H1 (cell line): ENCODE results near the gene MAGOH. TPM values are rescaled to one million over a fixed set of nuclear protein-coding genes. Genes with fewer than 3 reads are reported as not detected.

Source experiments
- CTCF ChIA-PET: fragments of 300-600 bp; sonication (Branson Sonifier 250); formaldehyde crosslinking; loops from one replicate; lab custom pipeline; 2021; ENCODE audit not compliant: partially characterized antibody; lab: Charles Lee
- POLR2A ChIA-PET: fragments of 300-600 bp; sonication (Branson Sonifier 250); formaldehyde crosslinking; loops from one replicate; lab custom pipeline; 2021; ENCODE audit warnings: inconsistent platforms; ENCODE audit not compliant: partially characterized antibody; lab: Charles Lee
- DNase-seq, 2 experiments: peaks; one replicate each; pipeline versions ENCODE4 v3.0.0 to v3.0.0-alpha.2; 2010 to 2022; ENCODE audit warnings: low spot score in 2 of 2, low read depth in 1 of 2, mixed read lengths in 1 of 2
- FAIRE-seq: peaks from 2 replicates; lab custom pipeline; 2011; peaks lifted over from hg19 to GRCh38; lab: Jason Lieb, UNC
- H2AFZ ChIP-seq: 2 replicates; pipeline ENCODE4 v1.8.1; 2012; ENCODE audit warnings: low read length, inconsistent platforms
- H2AK5ac ChIP-seq: 2 replicates; pipeline ENCODE4 v1.6.1; 2013; ENCODE audit warnings: low read depth, low read length
- H2BK120ac ChIP-seq: replicated peaks from 2 replicates; pipeline ENCODE3; 2013; ENCODE audit warnings: low read depth, low read length, inconsistent platforms
- H2BK12ac ChIP-seq: 2 replicates; pipeline ENCODE4 v1.6.1; 2013; ENCODE audit warnings: low read depth, low read length
- H2BK15ac ChIP-seq: 2 replicates; pipeline ENCODE4 v1.6.1; 2013; ENCODE audit warnings: low read length
- H2BK20ac ChIP-seq: 2 replicates; pipeline ENCODE4 v1.6.1; 2013; ENCODE audit warnings: low read length
- H2BK5ac ChIP-seq: 2 replicates; pipeline ENCODE4 v1.6.1; 2013; ENCODE audit warnings: low read depth, low read length
- H3K14ac ChIP-seq: 2 replicates; pipeline ENCODE4 v1.6.1; 2013; ENCODE audit warnings: inconsistent platforms; ENCODE audit not compliant: insufficient read length
- H3K18ac ChIP-seq: 2 replicates; pipeline ENCODE4 v1.6.1; 2013; ENCODE audit warnings: low read length; ENCODE audit errors: extremely low read depth
- H3K23ac ChIP-seq: 2 replicates; pipeline ENCODE4 v1.6.1; 2013; ENCODE audit warnings: inconsistent platforms; ENCODE audit not compliant: insufficient read length
- H3K23me2 ChIP-seq: 2 replicates; pipeline ENCODE4 v1.6.1; 2013; ENCODE audit warnings: low read depth, low read length
- H3K27ac ChIP-seq: 2 replicates; pipeline ENCODE4 v1.6.1; 2011; ENCODE audit warnings: low read depth, low read length, inconsistent platforms
- H3K27me3 ChIP-seq, 4 experiments: replicated peaks in 1 of 4; 1 replicate in 1 of 4; 2 replicates in 3 of 4; pipeline versions ENCODE4 v1.6.1 to v1.8.1; 2011 to 2013; ENCODE audit warnings: low read length in 3 of 4, mild to moderate bottlenecking in 3 of 4, inconsistent platforms in 2 of 4, mixed read lengths in 2 of 4, moderate library complexity in 1 of 4; ENCODE audit not compliant: control insufficient read depth in 3 of 4, insufficient read depth in 3 of 4; ENCODE audit errors: extremely low read depth in 1 of 4
- H3K36me3 ChIP-seq, 4 experiments: 2 replicates each; pipeline versions ENCODE4 v1.6.1 to v1.8.1; 2011 to 2013; ENCODE audit warnings: mild to moderate bottlenecking in 4 of 4, low read length in 3 of 4, moderate library complexity in 2 of 4, control low read depth in 1 of 4, inconsistent platforms in 1 of 4; ENCODE audit not compliant: insufficient read depth in 4 of 4, control insufficient read depth in 2 of 4
- H3K4ac ChIP-seq: replicated peaks from 2 replicates; pipeline ENCODE3; 2013; ENCODE audit warnings: low read length, low read depth, mixed read lengths, inconsistent platforms; ENCODE audit not compliant: insufficient read length
- H3K4me1 ChIP-seq, 4 experiments: replicated peaks in 1 of 4; 1 replicate in 1 of 4; 2 replicates in 3 of 4; pipeline versions ENCODE4 v1.6.1 to v1.8.1; 2011 to 2013; ENCODE audit warnings: low read length in 3 of 4, inconsistent platforms in 2 of 4, mixed read lengths in 1 of 4; ENCODE audit not compliant: insufficient read depth in 4 of 4, control insufficient read depth in 3 of 4
- H3K4me2 ChIP-seq, 2 experiments: 2 replicates each; pipeline versions ENCODE4 v1.6.1 to v1.8.1; 2011 to 2013; ENCODE audit warnings: low read depth in 2 of 2, low read length in 2 of 2, control low read depth in 1 of 2, inconsistent platforms in 1 of 2, mild to moderate bottlenecking in 1 of 2; ENCODE audit not compliant: insufficient read depth in 1 of 2
- H3K4me3 ChIP-seq, 4 experiments: fragments of 200-600, 300-600 bp in 1 of 4; sonication (generic), shearing (Covaris generic), sonication (Bioruptor Twin) in 1 of 4; 2 replicates each; pipeline versions ENCODE4 v1.5.1 to v1.8.1; 2011 to 2016; ENCODE audit warnings: low read length in 4 of 4, low read depth in 3 of 4, control low read depth in 2 of 4, inconsistent platforms in 2 of 4, mild to moderate bottlenecking in 2 of 4, mixed read lengths in 1 of 4, moderate library complexity in 1 of 4; ENCODE audit not compliant: insufficient read depth in 2 of 4; ENCODE audit errors: extremely low read depth in 1 of 4
- H3K56ac ChIP-seq: replicated peaks from 2 replicates; pipeline ENCODE3; 2013; ENCODE audit warnings: low read depth, mild to moderate bottlenecking, mixed read lengths, low read length, inconsistent platforms; ENCODE audit not compliant: insufficient read length
- H3K79me1 ChIP-seq: 2 replicates; pipeline ENCODE4 v1.6.1; 2013; ENCODE audit warnings: low read depth, low read length, control low read depth
- H3K79me2 ChIP-seq, 2 experiments: 2 replicates each; pipeline versions ENCODE4 v1.6.1 to v1.8.1; 2012 to 2013; ENCODE audit warnings: low read length in 2 of 2, mild to moderate bottlenecking in 2 of 2, inconsistent platforms in 1 of 2; ENCODE audit not compliant: insufficient read depth in 2 of 2, control insufficient read depth in 1 of 2
- H3K9ac ChIP-seq, 4 experiments: replicated peaks in 1 of 4; 1 replicate in 1 of 4; 2 replicates in 3 of 4; pipeline versions ENCODE4 v1.6.1 to v1.8.1; 2011 to 2013; ENCODE audit warnings: low read depth in 3 of 4, low read length in 3 of 4, control low read depth in 2 of 4, mild to moderate bottlenecking in 2 of 4, moderate library complexity in 2 of 4, inconsistent platforms in 1 of 4; ENCODE audit errors: extremely low read depth in 1 of 4
- H3K9me3 ChIP-seq, 2 experiments: 2 replicates each; pipeline versions ENCODE4 v1.6.1 to v1.8.1; 2012 to 2013; ENCODE audit warnings: mild to moderate bottlenecking in 2 of 2, moderate library complexity in 2 of 2, control low read depth in 1 of 2, inconsistent platforms in 1 of 2, low read depth in 1 of 2, low read length in 1 of 2, mixed read lengths in 1 of 2; ENCODE audit not compliant: insufficient read depth in 2 of 2
- H4K20me1 ChIP-seq, 2 experiments: replicated peaks in 1 of 2; 2 replicates each; pipeline versions ENCODE3 to v1.8.1; 2011 to 2013; ENCODE audit warnings: inconsistent platforms in 2 of 2, low read length in 2 of 2, mild to moderate bottlenecking in 1 of 2; ENCODE audit not compliant: insufficient read depth in 2 of 2, control insufficient read depth in 1 of 2
- H4K5ac ChIP-seq: 2 replicates; pipeline ENCODE4 v1.6.1; 2013; ENCODE audit warnings: low read length, low read depth, mixed read lengths, inconsistent platforms; ENCODE audit not compliant: insufficient read length
- H4K8ac ChIP-seq: 2 replicates; pipeline ENCODE4 v1.8.0; 2013; ENCODE audit warnings: mild to moderate bottlenecking, moderate library complexity, low read length, inconsistent platforms; ENCODE audit not compliant: insufficient read depth; ENCODE audit errors: extremely low read depth
- H4K91ac ChIP-seq: replicated peaks from 2 replicates; pipeline ENCODE3; 2013; ENCODE audit warnings: low read length, mixed read lengths, inconsistent platforms; ENCODE audit not compliant: insufficient read length
- BRCA1 ChIP-seq: IDR thresholded peaks from 2 replicates; pipeline ENCODE4 v1.6.1; 2012; ENCODE audit warnings: low read depth, low read length, improper control_type of control experiment
- CBX5 ChIP-seq: fragments of 300-800, 300-1000 bp; sonication (generic); IDR thresholded peaks from 2 replicates; pipeline ENCODE4 v1.7.1; 2016; ENCODE audit warnings: antibody characterized with exemption, low read length, low read depth
- CTBP2 ChIP-seq: IDR thresholded peaks from 2 replicates; pipeline ENCODE4 v1.7.0; 2011; ENCODE audit warnings: borderline replicate concordance, mild to moderate bottlenecking, moderate library complexity, mixed read lengths, low read length; ENCODE audit not compliant: insufficient read depth, insufficient read length
- KDM4A ChIP-seq: IDR thresholded peaks from one replicate; pipeline ENCODE4 v1.7.1; 2012; ENCODE audit warnings: low read depth, mild to moderate bottlenecking, moderate library complexity, low read length, inconsistent platforms; ENCODE audit not compliant: severe bottlenecking
- SP1 ChIP-seq: IDR thresholded peaks from 2 replicates; pipeline ENCODE4 v1.6.1; 2011; ENCODE audit warnings: low read depth, low read length
- SP4 ChIP-seq: IDR thresholded peaks from 2 replicates; pipeline ENCODE4 v1.6.1; 2012; ENCODE audit warnings: low read length, inconsistent platforms
- SUZ12 ChIP-seq: fragments of 200-600 bp; sonication (generic); IDR thresholded peaks from 2 replicates; pipeline ENCODE4 v1.6.1; 2012; ENCODE audit warnings: mild to moderate bottlenecking, inconsistent platforms, low read length, moderate library complexity, mixed read lengths
- TAF1 ChIP-seq: IDR thresholded peaks from 2 replicates; pipeline ENCODE4 v1.6.1; 2011; ENCODE audit warnings: mild to moderate bottlenecking, low read depth, low read length
- WGBS, 2 experiments: shearing (Covaris generic) in 1 of 2; methylation state at CpG; one replicate each; pipeline versions ENCODE4 v1.1.6 to v1.1.7; 2013 to 2015; ENCODE audit warnings: low lambda C conversion rate in 2 of 2, mixed read lengths in 2 of 2, inconsistent platforms in 1 of 2, low coverage in 1 of 2, missing lambda C conversion rate in 1 of 2; ENCODE audit not compliant: insufficient replicate concordance in 2 of 2, insufficient coverage in 1 of 2, insufficient read length in 1 of 2; ENCODE audit errors: extremely low coverage in 1 of 2, missing lambda C conversion rate in 1 of 2; 5-methylcytosine and 5-hydroxymethylcytosine counted together
- polyA plus RNA-seq, 7 experiments: library from polyadenylated mRNA; depleted of rRNA in 3 of 7; stranded (reverse) in 5 of 7; unstranded in 2 of 7; fragments of >200 nt in 5 of 7; fragments of 200-250 nt in 2 of 7; gene quantifications; 1 replicate in 5 of 7; 2 replicates in 1 of 7; 4 replicates in 1 of 7; pipeline versions ENCODE4 v1.2.1 to v1.2.3, GENCODE V29; 2011 to 2013; ENCODE audit warnings: missing spikeins in 2 of 7, mixed read lengths in 2 of 7
- total RNA-seq: library from RNA; stranded (reverse); fragmentation: NEBNext Ultra II Directional; extraction: Animal tissue kit (Norgen Biotek cat#: 25700); gene quantifications from 2 replicates; pipeline ENCODE4 v1.2.1, GENCODE V29; 2021

MAGOH gene
- total and polyA plus RNA-seq, 2 of the 8 experiments (the other 6 are each of a cell fraction or from before 2014, with no cell fraction given), result 46.9 to 74.3 TPM

- no peak overlapping the region for H4K5ac ChIP-seq
- FAIRE-seq (no peak), DNase-seq (no peak)
- CTCF ChIA-PET, result interaction anchor here (0.9 to 7.0 kb wide), 6 partner anchors 11 to 113 kb away, joined by 3 to 103 read pairs (median 4); no protein-coding TSS in a partner anchor
- H2BK20ac ChIP-seq, result no peak overlapping the region
- no peaks in the 10 kb centered on the region for H3K9me3 ChIP-seq
- no peak overlapping the region for H2BK15ac ChIP-seq
- POLR2A ChIA-PET, result interaction anchor here (1.0 kb wide), 1 partner anchor 16 kb away, joined by 3 read pairs; no protein-coding TSS in a partner anchor
- TF ChIP-seq BRCA1, result no peak
- TF ChIP-seq CBX5, result no peak
- TF ChIP-seq TAF1, result no peak
- TF ChIP-seq SP4, result no peak
- no peak for TF ChIP-seq CTBP2
- no peak for TF ChIP-seq SUZ12
- TF ChIP-seq KDM4A, result no peak
- TF ChIP-seq SP1, result no peak
- H3K27me3 ChIP-seq, result no peaks in the 10 kb centered on the region
- H3K18ac ChIP-seq, result no peak overlapping the region
- H3K56ac ChIP-seq, result no peak overlapping the region
- H4K20me1 ChIP-seq, result peaks cover 0 to 4% of the 10 kb centered on the region in 2 experiments
- H3K4ac ChIP-seq, result no peak overlapping the region
- H3K27ac ChIP-seq, result no peak overlapping the region
- H4K91ac ChIP-seq, result no peak overlapping the region
- no peak overlapping the region for H3K23ac ChIP-seq
- no peak overlapping the region for H3K4me2 ChIP-seq
- H2AK5ac ChIP-seq, result no peak overlapping the region
- no peak overlapping the region for H3K14ac ChIP-seq
- H2BK5ac ChIP-seq, result no peak overlapping the region; the same call in 1 of the 2 replicates
- no peak overlapping the region for H4K8ac ChIP-seq
- H2BK12ac ChIP-seq, result no peak overlapping the region
- no peak overlapping the region for H2AFZ ChIP-seq
- H3K4me1 ChIP-seq, result no peaks in the 10 kb centered on the region
- no peaks in the 10 kb centered on the region for H3K23me2 ChIP-seq
- H3K79me2 ChIP-seq, result no peaks in the 10 kb centered on the region
- no peak overlapping the region; a peak in 1 of 7 replicates for H3K9ac ChIP-seq
- no peaks in the 10 kb centered on the region; the same call in 1 of the 2 replicates for H3K79me1 ChIP-seq
- peaks cover 11 to 62% (median 39%) of the 10 kb centered on the region in 4 experiments; a peak in 7 of 8 replicates for H3K36me3 ChIP-seq
- no peak overlapping the region for H2BK120ac ChIP-seq
- H3K4me3 ChIP-seq, result no peak overlapping the region
- 93% methylated on average over 7 of the region's 8 CpGs; no CpG with 5 or more reads in 1 of the 2 experiments for WGBS, 2 experiments
Observed at GRCh38 chr1:53280496-53280895, 42.2 kb upstream of the MAGOH start.
